RPMI7951 (cell line): ENCODE data around the gene EML2. TPM values are rescaled to one million over a fixed set of nuclear protein-coding genes. Genes with fewer than 3 reads are reported as not detected.

Experiments
- DNase-seq: peaks from one replicate; pipeline ENCODE4 v3.0.0-alpha.2; 2012; ENCODE audit warnings: low read depth
- total RNA-seq: library from RNA; depleted of rRNA; stranded (reverse); fragments of >200 nt; shearing (Covaris generic); gene quantifications from 2 replicates; pipeline ENCODE4 v1.2.3, GENCODE V29; 2014

EML2 gene
- total RNA-seq, 1 experiment from 2014 or later: 14.4 TPM

- DNase-seq: no peak
Measured at GRCh38 chr19:45587873-45588272, 51.3 kb downstream of the EML2 start.

- DNase-seq: no peak
Measured at GRCh38 chr19:45585158-45585577, 54.0 kb downstream of the EML2 start.

DNA sequence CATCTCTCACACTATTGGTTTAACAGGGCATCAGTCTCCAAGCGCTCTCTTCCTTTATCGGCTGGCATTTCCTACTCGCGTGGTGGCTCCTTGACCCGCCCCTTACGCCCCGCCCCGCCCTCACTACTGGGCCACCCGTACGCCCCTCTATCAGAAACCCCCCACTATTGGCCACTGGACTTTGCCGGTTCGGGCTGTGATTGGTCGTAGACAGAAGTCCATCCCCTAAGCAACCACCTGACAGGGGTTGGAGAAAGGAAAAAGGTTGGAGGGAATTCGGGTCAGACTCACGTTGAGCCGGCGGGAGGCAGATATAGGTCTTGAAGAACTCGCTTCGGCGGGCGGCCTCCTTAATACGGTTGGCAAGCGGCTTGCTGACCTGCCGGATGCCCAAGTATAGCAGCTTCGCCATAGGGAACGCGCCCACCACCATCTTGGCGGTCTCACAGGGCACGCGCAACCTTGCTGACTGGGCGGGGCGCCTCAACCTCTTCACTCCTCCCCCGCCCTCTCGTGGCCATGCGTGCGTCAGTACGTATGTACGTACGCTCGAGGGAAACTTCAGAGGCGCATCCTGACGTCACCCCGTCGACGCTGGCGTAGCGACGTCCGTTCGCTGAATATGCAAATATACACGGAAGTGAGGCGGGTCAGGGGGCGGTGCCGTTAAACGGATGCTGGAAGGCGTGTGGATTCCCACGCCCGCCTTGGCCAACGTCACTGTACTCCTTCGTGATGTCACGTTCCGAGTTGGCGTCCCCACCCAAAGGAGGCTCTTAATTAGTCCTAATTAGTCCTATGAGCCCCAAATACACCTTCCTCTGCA, 54.7 kb downstream of the EML2 start, which contains the start of gene OPA3:
TSS of gene OPA3 (minus strand) at position 471 of the 826 bp plus-strand sequence. CDS start at position 433, 38 bp downstream.
- DNase-seq: peak; percentile 100

DNA sequence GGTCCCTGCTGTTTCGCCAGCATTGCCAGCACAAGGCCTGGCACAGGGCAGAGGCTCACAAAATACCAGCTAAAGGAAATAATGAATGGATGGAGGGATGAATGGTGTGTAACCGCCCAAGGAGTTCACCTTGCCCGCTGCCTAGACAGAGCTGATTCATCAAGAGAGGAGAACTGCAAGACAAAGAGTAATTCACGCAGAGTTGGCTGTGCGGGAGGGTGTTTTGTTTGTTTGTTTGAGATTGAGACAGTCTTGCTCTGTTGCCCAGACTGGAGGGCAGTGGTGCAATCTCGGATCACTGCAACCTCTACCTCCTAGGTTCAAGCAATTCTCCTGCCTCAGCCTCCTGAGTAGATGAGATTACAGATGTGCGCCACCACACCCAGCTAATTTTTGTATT, 57.6 kb downstream of the EML2 start:
- DNase-seq: peak; percentile 39

DNA sequence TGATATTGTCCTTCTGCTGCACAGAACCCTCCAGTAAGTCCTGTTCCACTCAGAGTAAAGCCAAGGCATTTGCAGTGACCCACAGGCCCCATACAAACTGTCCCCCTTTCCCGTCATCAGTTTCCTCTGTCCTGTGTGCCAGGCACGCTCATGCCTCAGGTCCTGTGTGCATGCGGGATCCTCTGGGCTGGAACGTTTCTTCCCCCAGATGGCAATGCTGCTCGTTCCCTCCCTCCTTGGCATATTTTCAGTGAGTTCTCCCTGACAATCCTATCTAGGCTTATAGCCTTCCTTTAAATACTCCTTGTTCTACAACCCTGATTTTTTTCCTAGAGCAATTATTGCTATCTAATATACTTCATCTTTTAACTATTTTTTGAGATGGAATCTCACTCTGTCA, 60.3 kb downstream of the EML2 start:
- peak; percentile 50 for DNase-seq

GRCh38 chr19:45577111-45577905, 61.9 kb downstream of the EML2 start:
- peak; percentile 90 for DNase-seq

DNA sequence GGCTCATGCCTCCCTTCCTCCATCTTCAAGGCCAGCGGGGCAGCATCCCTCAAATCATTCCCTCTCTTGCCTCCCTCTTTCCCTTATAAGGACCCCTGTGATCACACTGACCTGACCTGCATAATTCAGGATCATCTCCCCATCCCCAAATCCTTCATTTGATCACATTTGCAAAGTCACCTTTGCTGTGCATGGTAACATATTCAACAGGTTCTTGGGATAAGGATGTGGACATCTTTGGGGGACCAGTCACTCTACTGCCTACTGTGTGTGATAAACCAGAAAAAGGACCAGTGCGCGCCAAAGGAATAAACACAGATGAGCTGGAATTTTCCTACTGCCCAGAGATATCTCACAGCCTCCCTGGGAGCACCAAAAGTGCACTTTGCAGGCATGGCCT, 62.5 kb downstream of the EML2 start:
- DNase-seq: no peak

GRCh38 chr19:45575216-45575615, 64.0 kb downstream of the EML2 start:
- DNase-seq: no peak

- no peak for DNase-seq
Measured at GRCh38 chr19:45574526-45574925, 64.7 kb downstream of the EML2 start.

GRCh38 chr19:45571457-45572220, 67.6 kb downstream of the EML2 start:
- no peak for DNase-seq

GRCh38 chr19:45569619-45570421, 69.4 kb downstream of the EML2 start:
- peak; percentile 29 for DNase-seq

DNA sequence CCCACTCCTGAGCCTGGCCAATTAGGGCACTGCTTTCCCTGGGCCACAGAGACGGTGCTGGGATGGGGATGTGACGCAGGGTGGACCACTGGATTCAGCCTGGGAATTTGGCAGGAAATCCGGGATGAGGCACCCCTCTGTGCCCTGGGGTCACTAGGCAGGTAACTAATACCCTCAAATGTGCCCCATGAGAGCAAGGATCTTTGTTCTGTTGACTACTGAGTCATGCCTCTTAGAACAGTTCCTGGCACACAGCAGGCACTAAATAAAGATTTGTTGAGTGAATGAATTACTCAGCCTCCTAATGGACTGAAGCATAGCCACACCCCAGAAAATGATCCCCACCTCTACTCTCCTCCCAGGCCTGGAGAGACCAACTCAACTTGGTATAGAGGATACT, 70.5 kb downstream of the EML2 start:
- peak; percentile 73 for DNase-seq

GRCh38 chr19:45567609-45568008, 71.6 kb downstream of the EML2 start:
- no peak for DNase-seq

GRCh38 chr19:45564131-45564780, 74.9 kb downstream of the EML2 start:
- DNase-seq: no peak

DNA sequence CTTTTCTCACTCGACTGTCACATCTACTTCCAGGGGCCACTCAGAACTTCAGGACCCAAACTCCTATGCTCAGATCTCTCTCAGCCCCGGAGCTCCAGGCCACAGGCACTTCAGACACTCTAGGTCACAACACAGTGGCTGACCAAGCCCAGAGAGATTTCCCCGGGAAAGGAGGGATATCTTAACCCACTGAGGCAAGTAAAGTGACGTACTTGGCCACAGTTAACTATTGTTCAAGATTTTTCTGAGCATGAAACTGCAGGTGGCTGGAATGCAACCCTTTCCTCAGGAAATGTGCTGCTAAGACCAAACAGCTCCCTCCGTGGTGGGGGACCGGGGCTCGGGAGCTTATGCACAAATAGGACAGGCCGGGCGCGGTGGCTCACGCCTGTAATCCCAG, 78.5 kb downstream of the EML2 start:
- no peak for DNase-seq

DNA sequence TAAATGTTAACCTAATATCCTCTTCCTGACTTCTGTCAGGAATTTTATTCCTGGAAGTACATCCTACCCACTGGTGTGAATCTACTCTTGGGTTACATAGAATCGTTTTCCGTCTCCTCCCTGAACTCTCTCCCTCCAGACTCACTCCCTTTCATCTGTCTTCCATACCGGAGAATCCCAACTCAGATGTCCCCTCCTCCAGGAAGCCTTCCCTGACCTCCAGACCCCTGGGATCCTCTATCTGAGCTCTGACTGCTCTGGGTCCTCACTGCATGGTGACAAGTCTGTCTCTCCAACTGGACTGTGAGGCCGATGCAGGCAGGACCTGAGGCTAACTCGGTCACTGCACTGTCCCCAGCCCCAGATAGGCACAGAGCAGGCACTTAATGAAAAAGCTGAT, 79.2 kb downstream of the EML2 start:
- DNase-seq: no peak
